ENCODE measurements around the gene PSME2. TPM values are rescaled to one million over a fixed set of nuclear protein-coding genes. Genes with fewer than 3 reads are reported as not detected.

Gene PSME2
- total and polyA plus RNA-seq, 10 of the 15 experiments (the other 5 are each of a cell fraction or from before 2014, with no cell fraction given), result 510 to 3,542 (median 913) TPM

DNA sequence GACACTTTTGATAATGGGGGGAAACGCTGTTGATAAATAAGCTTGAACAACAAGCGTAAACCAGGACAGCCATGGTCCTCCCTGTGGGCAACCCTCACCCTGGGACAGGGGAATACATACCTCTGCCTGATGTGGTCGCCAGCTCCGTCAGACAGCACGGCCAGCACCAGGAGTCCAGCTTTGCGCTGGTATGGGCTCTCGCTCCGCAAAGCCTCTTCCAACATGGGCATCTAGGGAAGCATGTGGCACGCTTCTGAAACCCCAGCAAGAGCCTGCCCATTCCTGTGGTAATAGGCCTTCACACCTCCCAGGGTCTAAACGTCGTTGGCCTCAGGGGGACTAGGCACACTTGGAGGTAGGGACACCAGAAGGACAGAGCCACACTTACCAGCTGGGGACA lies 39.3 kb upstream of the PSME2 start (continued):
- TF ChIP-seq, protein P1, sequence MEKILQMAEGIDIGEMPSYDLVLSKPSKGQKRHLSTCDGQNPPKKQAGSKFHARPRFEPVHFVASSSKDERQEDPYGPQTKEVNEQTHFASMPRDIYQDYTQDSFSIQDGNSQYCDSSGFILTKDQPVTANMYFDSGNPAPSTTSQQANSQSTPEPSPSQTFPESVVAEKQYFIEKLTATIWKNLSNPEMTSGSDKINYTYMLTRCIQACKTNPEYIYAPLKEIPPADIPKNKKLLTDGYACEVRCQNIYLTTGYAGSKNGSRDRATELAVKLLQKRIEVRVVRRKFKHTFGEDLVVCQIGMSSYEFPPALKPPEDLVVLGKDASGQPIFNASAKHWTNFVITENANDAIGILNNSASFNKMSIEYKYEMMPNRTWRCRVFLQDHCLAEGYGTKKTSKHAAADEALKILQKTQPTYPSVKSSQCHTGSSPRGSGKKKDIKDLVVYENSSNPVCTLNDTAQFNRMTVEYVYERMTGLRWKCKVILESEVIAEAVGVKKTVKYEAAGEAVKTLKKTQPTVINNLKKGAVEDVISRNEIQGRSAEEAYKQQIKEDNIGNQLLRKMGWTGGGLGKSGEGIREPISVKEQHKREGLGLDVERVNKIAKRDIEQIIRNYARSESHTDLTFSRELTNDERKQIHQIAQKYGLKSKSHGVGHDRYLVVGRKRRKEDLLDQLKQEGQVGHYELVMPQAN (conservative IDR thresholded peaks at IDR 0.05), result no peak
- no peak for TF ChIP-seq MTA2 (IDR thresholded peaks at IDR 0.05; ENCODE audit: low read depth)
- TF ChIP-seq, protein P2, sequence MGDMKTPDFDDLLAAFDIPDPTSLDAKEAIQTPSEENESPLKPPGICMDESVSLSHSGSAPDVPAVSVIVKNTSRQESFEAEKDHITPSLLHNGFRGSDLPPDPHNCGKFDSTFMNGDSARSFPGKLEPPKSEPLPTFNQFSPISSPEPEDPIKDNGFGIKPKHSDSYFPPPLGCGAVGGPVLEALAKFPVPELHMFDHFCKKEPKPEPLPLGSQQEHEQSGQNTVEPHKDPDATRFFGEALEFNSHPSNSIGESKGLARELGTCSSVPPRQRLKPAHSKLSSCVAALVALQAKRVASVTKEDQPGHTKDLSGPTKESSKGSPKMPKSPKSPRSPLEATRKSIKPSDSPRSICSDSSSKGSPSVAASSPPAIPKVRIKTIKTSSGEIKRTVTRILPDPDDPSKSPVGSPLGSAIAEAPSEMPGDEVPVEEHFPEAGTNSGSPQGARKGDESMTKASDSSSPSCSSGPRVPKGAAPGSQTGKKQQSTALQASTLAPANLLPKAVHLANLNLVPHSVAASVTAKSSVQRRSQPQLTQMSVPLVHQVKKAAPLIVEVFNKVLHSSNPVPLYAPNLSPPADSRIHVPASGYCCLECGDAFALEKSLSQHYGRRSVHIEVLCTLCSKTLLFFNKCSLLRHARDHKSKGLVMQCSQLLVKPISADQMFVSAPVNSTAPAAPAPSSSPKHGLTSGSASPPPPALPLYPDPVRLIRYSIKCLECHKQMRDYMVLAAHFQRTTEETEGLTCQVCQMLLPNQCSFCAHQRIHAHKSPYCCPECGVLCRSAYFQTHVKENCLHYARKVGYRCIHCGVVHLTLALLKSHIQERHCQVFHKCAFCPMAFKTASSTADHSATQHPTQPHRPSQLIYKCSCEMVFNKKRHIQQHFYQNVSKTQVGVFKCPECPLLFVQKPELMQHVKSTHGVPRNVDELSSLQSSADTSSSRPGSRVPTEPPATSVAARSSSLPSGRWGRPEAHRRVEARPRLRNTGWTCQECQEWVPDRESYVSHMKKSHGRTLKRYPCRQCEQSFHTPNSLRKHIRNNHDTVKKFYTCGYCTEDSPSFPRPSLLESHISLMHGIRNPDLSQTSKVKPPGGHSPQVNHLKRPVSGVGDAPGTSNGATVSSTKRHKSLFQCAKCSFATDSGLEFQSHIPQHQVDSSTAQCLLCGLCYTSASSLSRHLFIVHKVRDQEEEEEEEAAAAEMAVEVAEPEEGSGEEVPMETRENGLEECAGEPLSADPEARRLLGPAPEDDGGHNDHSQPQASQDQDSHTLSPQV (IDR thresholded peaks at IDR 0.05), result no peak
- TF ChIP-seq NFYB (IDR thresholded peaks at IDR 0.05; ENCODE audit: insufficient read depth, low read depth, low read length), result no peak

DNA sequence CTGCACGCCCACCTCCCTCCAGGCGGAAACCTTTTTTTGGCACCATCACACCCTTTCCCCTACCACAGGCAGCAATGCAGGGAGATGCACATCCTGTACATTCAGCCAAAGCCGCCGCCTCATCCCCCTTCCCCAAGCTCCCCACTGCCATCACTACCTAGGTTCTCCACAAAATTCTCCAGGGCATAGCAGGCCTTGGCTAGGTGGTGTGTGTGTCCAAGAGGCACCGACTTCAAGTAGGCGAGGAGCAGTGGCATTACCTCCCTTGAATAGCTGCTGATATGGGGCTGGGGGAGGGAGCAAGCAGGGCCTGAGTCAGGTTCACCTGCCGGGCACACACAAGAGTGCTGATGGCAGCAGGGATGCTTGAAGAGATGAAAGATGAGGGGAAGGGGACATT lies 38.6 kb upstream of the PSME2 start:
- ChIA-PET SMC1A (ENCODE audit: uncharacterized antibody, unreplicated experiment) (interaction anchor here (1.5 kb wide), 1 partner anchor 11 kb away, joined by 3 read pairs; no protein-coding TSS in a partner anchor), POLR2A (no interaction called here), CTCF (no interaction called here), RAD21 (ENCODE audit: unreplicated experiment) (no interaction called here)
- in situ Hi-C loops (cut with MboI) (no loop called here), intact Hi-C loops (cut with micrococcal nuclease; ENCODE audit: unreplicated experiment) (no loop called here)
- H3K9me3 ChIP-seq (replicated peaks; ENCODE audit: control insufficient read depth, insufficient read depth, low read length), result no peaks in the 10 kb centered on the region
- no peak for ATAC-seq
- no peak for DNase-seq (ENCODE audit: low read depth, low spot score)
- WGBS (ENCODE audit: insufficient coverage, insufficient replicate concordance, low lambda C conversion rate, missing lambda C conversion rate), result 96% methylated on average over 7 of the region's 7 CpGs
- no peaks in the 10 kb centered on the region for H4K20me1 ChIP-seq (ENCODE audit: control insufficient read depth, insufficient read depth)
- peaks cover 20% of the 10 kb centered on the region for H3K79me2 ChIP-seq (ENCODE audit: control insufficient read depth, insufficient read depth, low read length)
- H2AFZ ChIP-seq (ENCODE audit: control insufficient read depth, low read depth, low read length), result no peak overlapping the region
- no peak overlapping the region for H3K9ac ChIP-seq (ENCODE audit: control insufficient read depth, insufficient read depth, low read length)
- H3K36me3 ChIP-seq (ENCODE audit: control insufficient read depth in 2 of 2, insufficient read depth in 2 of 2, low read length in 1 of 2), result peaks cover 17 to 44% of the 10 kb centered on the region in 2 experiments
- no peak overlapping the region for H3K4me2 ChIP-seq (ENCODE audit: control insufficient read depth, insufficient read depth)
- no peak for FAIRE-seq
- H3K4me3 ChIP-seq, result no peak overlapping the region
- no peaks in the 10 kb centered on the region for H3K27me3 ChIP-seq (replicated peaks in 1 of 2; ENCODE audit: control insufficient read depth in 2 of 2, insufficient read depth in 2 of 2, low read length in 1 of 2)
- 0 out of 2 replicates have a peak, but pooled peaks cover 4% of the 10 kb centered on the region for H3K4me1 ChIP-seq (ENCODE audit: control insufficient read depth, insufficient read depth, low read length)
- no peak overlapping the region for H3K27ac ChIP-seq (ENCODE audit: control insufficient read depth, insufficient read depth)
- BruUV-seq (replicated peaks), result no TSS peak
- no peak for TF ChIP-seq TCF3 (IDR thresholded peaks at IDR 0.05; ENCODE audit: borderline replicate concordance, insufficient read depth, low read depth, low read length)
- TF ChIP-seq POLR2A (IDR thresholded peaks at IDR 0.05; ENCODE audit: low read depth, low read length), result peak; percentile 33
- TF ChIP-seq CHD2 (IDR thresholded peaks at IDR 0.05; ENCODE audit: borderline replicate concordance, low read depth, low read length), result no peak
- TF ChIP-seq SUZ12 (IDR thresholded peaks at IDR 0.05; ENCODE audit: unreplicated experiment), result no peak
